Measurements from ENCODE around the gene PRR20D.
"Not testable (repeated sequence)": the region's sequence is repeated elsewhere in the genome, so short reads cannot be mapped to it uniquely, and the experiment has no call there.

Gene PRR20D

GRCh38 chr13:57160332-57160731 is at the start of gene PRR20D:
Gene PRR20D (plus strand): TSS chr13:57160632. CDS start chr13:57161019, 387 bp downstream.
- DNase-seq (ENCODE audit: low read depth, low spot score): not testable (repeated sequence)

- DNase-seq (ENCODE audit: low read depth, low spot score): no peak
These were observed 45.5 kb upstream of the PRR20D start for GRCh38 chr13:57114945-57115344.

GRCh38 chr13:57123681-57124080 is 36.8 kb upstream of the PRR20D start:
- DNase-seq (ENCODE audit: low read depth, low spot score): no peak

- no peak for DNase-seq (ENCODE audit: low read depth, low spot score)
These were observed 31.5 kb upstream of the PRR20D start for GRCh38 chr13:57128909-57129308.

- DNase-seq (ENCODE audit: low read depth, low spot score): no peak
These were observed 24.3 kb upstream of the PRR20D start for GRCh38 chr13:57136093-57136492.

- DNase-seq (ENCODE audit: low read depth, low spot score): no peak
These were observed 22.8 kb upstream of the PRR20D start for GRCh38 chr13:57137585-57137984.

- DNase-seq (ENCODE audit: low read depth, low spot score): no peak
These were observed 21.4 kb upstream of the PRR20D start for GRCh38 chr13:57138988-57139387.

GRCh38 chr13:57139781-57140180 is 20.7 kb upstream of the PRR20D start:
- DNase-seq (ENCODE audit: low read depth, low spot score): not testable (repeated sequence)

GRCh38 chr13:57140235-57140968 is 20.0 kb upstream of the PRR20D start, which contains the start of gene PRR20A:
Gene PRR20A (plus strand): TSS chr13:57140918. CDS start chr13:57141305, 387 bp downstream.
- not testable (repeated sequence) for DNase-seq (ENCODE audit: low read depth, low spot score)

- not testable (repeated sequence) for DNase-seq (ENCODE audit: low read depth, low spot score)
These were observed 13.2 kb upstream of the PRR20D start, which contains the start of gene PRR20B for GRCh38 chr13:57147188-57147587. Gene PRR20B (plus strand): TSS chr13:57147488. CDS start chr13:57147875, 387 bp downstream.

GRCh38 chr13:57148106-57148505 is 12.3 kb upstream of the PRR20D start:
- DNase-seq (ENCODE audit: low read depth, low spot score): not testable (repeated sequence)

- DNase-seq (ENCODE audit: low read depth, low spot score): not testable (repeated sequence)
These were observed 6.7 kb upstream of the PRR20D start, which contains the start of gene PRR20C for GRCh38 chr13:57153761-57154160. Gene PRR20C (plus strand): TSS chr13:57154061. CDS start chr13:57154448, 387 bp downstream.

GRCh38 chr13:57166897-57167296 is 6.5 kb downstream of the PRR20D start, which contains the start of gene PRR20E:
Gene PRR20E (plus strand): TSS chr13:57167197. CDS start chr13:57167584, 387 bp downstream.
- DNase-seq (ENCODE audit: low read depth, low spot score): not testable (repeated sequence)

- DNase-seq (ENCODE audit: low read depth, low spot score): no peak
These were observed 31.2 kb downstream of the PRR20D start for GRCh38 chr13:57191667-57192066.

- DNase-seq (ENCODE audit: low read depth, low spot score): no peak
These were observed 52.6 kb downstream of the PRR20D start for GRCh38 chr13:57212989-57213388.

Measured in brain pericyte (primary cell).